ENCODE measurements around the gene PPIA. TPM values are rescaled to one million over a fixed set of nuclear protein-coding genes. Genes with fewer than 3 reads are reported as not detected.

The PPIA gene
- total RNA-seq, 1 donor from 2014 or later: 3,738 TPM

- TF ChIP-seq, protein P1, sequence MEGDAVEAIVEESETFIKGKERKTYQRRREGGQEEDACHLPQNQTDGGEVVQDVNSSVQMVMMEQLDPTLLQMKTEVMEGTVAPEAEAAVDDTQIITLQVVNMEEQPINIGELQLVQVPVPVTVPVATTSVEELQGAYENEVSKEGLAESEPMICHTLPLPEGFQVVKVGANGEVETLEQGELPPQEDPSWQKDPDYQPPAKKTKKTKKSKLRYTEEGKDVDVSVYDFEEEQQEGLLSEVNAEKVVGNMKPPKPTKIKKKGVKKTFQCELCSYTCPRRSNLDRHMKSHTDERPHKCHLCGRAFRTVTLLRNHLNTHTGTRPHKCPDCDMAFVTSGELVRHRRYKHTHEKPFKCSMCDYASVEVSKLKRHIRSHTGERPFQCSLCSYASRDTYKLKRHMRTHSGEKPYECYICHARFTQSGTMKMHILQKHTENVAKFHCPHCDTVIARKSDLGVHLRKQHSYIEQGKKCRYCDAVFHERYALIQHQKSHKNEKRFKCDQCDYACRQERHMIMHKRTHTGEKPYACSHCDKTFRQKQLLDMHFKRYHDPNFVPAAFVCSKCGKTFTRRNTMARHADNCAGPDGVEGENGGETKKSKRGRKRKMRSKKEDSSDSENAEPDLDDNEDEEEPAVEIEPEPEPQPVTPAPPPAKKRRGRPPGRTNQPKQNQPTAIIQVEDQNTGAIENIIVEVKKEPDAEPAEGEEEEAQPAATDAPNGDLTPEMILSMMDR (conservative IDR thresholded peaks at IDR 0.05; ENCODE audit: low read depth, low read length): peak; percentile 36
- DNase-seq (ENCODE audit: low read depth): no peak
- no peak overlapping the region for H3K4me3 ChIP-seq (ENCODE audit: low read depth, low read length)
These were observed 31.6 kb upstream of the PPIA start for GRCh38 chr7:44764665-44765578.

DNA sequence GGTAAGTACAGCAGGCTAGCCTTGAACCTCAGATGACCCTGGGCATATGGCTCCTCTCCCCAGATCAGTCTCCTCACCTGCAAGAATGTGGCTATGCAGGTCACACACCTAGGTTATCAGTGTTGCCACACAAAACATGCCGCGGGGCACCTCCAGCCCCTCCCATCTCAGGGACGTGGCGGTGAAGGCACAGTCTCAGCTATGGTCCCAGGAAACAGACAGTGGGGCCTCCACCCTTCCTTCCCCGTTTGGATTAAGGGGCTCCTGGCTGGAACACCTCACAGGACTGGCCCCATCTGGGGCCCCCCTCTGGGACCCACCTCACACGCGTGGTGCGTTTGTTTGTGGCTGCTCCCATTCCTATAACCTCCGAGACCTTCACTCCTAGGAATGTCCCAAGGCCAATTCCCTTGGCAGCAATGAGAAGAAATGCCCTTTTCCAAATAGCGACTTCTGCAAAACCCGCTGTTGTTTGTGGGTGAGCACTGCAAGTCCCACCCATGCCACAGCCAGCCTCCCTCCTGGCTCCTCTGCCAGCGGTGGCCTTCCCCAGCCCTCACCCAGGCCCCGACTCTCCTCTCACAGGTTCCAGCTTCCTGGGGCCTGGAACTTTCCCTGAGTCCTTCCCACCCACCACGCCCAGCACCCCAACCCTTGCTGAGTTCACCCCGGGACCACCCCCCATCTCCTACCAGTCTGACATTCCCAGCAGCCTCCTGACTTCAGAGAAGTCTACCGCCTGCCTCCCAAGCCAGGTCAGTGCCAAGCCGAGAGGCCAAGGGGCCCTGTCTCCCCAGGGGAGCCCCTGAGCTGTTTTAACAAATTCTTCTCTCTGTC lies 30.7 kb upstream of the PPIA start:
- H3K4me3 ChIP-seq (ENCODE audit: low read depth, low read length): no peak overlapping the region
- TF ChIP-seq, protein P1 (conservative IDR thresholded peaks at IDR 0.05; ENCODE audit: low read depth, low read length): no peak
- DNase-seq (ENCODE audit: low read depth): no peak

GRCh38 chr7:44766416-44766801 lies 30.1 kb upstream of the PPIA start:
- no peak overlapping the region for H3K4me3 ChIP-seq (ENCODE audit: low read depth, low read length)
- no peak for DNase-seq (ENCODE audit: low read depth)
- TF ChIP-seq, protein P1 (conservative IDR thresholded peaks at IDR 0.05; ENCODE audit: low read depth, low read length): no peak

- TF ChIP-seq, protein P1 (conservative IDR thresholded peaks at IDR 0.05; ENCODE audit: low read depth, low read length): no peak
- DNase-seq (ENCODE audit: low read depth): no peak
- H3K4me3 ChIP-seq (ENCODE audit: low read depth, low read length): no peak overlapping the region
These were observed 29.2 kb upstream of the PPIA start for GRCh38 chr7:44767134-44767911.

DNA sequence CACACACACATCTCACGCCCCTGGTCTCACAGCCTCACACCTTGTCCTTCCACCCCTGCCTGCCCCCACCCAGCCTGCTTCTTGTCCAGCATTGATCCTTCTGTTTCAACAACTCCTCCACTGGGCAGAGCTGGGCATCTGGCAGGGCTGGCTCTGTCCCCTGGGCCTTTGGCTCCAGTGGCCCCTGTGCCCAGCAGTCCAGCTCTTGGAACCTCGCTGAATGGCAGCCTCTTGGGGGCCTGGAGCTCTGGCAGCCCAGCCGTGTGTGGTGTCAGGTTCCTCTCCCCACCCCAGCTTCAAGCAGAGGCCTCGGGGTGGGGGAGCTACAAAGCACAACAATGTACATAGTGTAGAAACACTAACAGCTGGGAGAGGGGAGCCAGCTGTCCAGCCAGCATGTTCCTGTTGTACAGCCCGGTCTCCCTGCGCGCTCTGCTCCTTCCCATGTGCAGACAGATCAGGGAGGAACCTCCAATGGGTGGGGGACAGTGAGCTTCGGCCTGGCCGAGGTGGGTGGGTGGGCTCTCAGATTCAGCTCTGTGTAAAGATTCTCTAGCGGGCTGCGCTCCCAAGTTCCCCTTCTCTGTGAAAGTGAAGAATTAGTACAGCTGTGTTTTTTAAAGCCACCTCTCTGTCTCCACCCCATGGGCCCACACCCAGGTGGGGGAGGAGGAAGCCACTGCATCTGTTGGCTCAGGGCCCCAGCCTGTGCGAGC lies 28.4 kb upstream of the PPIA start:
- H3K4me3 ChIP-seq (ENCODE audit: low read depth, low read length): no peak overlapping the region
- DNase-seq (ENCODE audit: low read depth): no peak
- TF ChIP-seq, protein P1 (conservative IDR thresholded peaks at IDR 0.05; ENCODE audit: low read depth, low read length): no peak

Measured in epithelial cell of proximal tubule (primary cell).